RCC 7860 (cell line): ENCODE measurements around the gene ASRGL1.
A peak's percentile ranks its signal among the peaks of the same experiment; 100 is the strongest.
"Not testable (repeated sequence)": the region's sequence is repeated elsewhere in the genome, so short reads cannot be mapped to it uniquely, and the experiment has no call there.

Experiments used
- DNase-seq: peaks from one replicate; pipeline ENCODE4 v3.0.0-alpha.2; 2015; ENCODE audit warnings: low spot score
- FAIRE-seq: peaks from 2 replicates; lab custom pipeline; 2012; peaks lifted over from hg19 to GRCh38; lab: Jason Lieb, UNC

ASRGL1 gene

DNA sequence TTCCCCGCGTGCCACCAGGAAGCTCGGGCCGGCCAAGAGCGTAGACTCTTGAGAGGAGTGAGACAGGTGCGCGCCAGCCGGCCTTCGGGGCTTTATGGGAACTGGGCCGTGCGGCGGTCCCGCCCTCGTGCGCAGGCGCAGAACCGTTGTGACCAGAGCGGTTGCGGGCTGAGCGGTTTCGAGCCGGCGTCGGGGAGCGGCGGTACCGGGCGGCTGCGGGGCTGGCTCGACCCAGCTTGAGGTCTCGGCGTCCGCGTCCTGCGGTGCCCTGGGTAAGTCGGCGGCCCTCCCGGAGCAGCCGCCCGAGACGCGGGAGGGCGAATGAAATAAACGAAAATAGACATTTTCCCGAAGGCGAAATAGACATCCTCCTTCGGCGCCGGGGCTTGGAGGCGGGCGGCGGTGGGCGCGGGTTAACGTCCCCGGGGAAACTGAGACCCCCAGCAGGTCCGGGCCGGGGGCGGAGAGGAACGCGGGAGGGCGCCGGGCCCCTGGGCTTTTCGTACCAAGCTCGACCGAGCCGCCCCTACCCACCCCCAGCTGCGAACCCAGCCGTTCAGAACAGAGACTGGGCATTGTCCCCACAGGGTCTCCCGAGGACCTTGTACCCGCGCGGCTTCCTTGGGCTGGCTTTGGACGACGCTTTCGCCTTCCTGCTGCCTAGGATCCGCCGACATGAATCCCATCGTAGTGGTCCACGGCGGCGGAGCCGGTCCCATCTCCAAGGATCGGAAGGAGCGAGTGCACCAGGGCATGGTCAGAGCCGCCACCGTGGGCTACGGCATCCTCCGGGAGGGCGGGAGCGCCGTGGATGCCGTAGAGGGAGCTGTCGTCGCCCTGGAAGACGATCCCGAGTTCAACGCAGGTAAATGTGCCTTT is at the start of gene ASRGL1:
Gene ASRGL1, plus strand, starts transcription at position 146 of the 879 bp plus-strand sequence. Its CDS starts 530 bp downstream, at position 676.
- peak; percentile 29 for DNase-seq
- FAIRE-seq = no peak

DNA sequence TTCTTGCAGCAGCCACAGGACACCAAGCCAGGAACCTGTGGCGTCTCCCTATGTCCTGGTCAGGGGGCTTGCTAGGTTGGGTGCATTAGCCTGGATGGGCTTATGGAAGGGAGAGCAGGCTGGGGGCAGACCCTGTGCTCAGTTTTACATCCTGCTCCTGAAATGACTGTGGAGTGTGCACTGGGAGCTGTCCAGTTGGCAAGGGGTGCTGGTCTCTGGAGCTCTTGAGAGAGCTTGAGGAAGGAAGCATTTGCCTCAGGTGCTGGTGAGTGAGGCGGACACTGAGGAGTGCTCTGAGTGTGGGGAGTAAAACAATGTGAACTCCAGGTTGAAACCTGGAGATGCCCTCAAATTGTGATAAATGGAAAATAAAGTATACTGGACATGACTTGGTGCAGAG is 41.7 kb upstream of the ASRGL1 start:
- no peak for FAIRE-seq

DNA sequence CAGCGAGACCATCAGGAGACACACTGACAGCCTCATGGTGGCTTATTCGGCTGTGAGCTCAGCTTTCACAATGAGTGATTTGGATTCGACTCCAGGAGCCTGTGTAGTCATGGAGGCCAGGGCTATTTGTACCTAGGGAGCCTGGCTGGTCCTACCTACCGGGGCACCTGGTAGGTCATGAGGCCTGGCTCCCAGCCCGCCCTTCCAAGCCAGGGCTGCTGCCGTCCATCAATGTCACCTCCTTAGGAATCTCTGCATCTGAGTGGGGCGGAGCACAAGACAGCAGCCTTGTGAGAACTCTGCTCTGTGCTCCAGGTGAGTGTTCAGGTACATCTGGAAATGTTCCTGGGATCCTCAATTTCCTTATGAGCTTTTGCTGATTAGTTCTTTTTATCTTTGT is 38.3 kb upstream of the ASRGL1 start, which contains the start of gene SCGB1D4:
Gene SCGB1D4, minus strand, starts transcription at position 101 of the 400 bp plus-strand sequence. Its CDS starts 65 bp downstream, at position 36.
- FAIRE-seq (no peak), DNase-seq (no peak)

More for the DNA sequence above, 41.7 kb upstream of the ASRGL1 start:
- DNase-seq = no peak

DNA sequence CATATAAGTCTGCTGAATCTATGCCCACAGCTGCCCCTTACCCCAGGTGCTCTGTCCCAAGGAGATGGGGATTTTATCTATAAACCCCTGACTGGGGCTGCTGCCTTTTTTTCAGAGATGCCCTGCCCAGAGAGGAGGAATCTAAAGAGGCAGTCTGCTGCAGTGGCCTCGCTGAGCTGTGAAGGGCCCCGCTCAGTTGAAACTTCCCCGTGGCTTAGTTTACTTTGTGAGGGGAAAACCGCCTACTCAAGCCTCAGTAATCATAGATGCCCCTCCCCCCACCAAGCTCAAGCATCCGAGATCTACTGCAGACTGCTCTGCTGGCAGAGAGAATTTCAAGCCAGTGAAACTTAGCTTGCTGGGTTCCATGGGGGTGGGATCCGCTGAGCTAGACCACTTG is 31.0 kb upstream of the ASRGL1 start:
- no peak for DNase-seq
- no peak for FAIRE-seq

DNA sequence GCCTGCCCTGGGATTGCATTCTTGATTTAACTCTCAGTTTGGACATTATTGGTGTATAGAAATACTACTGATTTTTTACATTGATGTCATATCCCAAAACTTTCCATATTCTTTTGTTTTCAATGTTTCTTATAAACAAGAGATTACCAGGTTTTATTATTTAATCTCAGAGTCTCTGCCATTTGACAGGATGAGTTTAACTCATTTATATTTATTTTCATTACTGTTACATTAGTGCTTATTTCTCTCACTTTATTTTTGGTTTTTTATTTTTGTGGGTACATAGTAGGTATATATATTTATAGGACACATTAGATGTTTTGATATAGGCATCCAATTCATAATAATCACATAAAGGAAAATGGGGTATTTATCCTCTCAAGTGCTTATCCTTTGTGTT is 29.3 kb upstream of the ASRGL1 start:
- DNase-seq (no peak), FAIRE-seq (no peak)

DNA sequence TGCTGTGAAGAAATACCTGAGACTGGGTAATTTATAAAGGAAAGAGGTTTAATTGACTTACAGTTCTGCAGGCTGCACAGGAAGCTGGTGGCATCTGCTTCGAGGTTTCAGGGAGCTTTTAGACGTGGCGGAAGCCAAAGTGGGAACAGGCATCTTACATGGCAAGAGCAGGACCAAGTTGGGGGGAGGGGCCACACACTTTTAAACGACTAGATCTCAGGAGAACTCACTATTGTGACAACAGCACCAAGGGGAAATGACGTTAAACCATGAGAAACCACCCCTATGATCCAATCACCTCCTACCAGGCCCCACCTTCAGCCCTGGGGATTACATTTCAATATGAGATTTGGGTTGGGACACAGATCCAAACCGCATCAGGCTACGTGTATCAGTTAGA is 27.3 kb upstream of the ASRGL1 start:
- no peak for DNase-seq
- no peak for FAIRE-seq

DNA sequence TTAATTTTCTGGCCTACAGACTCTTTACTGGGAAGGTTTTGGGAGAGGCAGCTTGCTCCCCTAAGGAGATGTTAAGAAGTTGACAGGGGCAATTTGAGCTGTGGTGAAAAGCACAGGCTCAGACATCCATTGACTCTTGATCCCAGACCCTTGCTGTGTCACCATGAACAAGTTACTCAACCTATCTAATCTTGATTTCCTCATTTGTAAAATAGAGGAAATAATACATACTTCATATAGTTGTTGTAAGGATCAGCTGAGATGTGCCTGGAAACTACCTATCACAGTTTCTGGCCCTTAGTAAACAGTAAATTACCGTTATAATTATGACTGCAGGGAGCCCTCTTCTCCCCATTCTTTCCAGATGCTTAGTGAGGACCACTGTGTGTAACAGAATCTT is 21.8 kb upstream of the ASRGL1 start:
- FAIRE-seq = no peak
- no peak for DNase-seq

DNA sequence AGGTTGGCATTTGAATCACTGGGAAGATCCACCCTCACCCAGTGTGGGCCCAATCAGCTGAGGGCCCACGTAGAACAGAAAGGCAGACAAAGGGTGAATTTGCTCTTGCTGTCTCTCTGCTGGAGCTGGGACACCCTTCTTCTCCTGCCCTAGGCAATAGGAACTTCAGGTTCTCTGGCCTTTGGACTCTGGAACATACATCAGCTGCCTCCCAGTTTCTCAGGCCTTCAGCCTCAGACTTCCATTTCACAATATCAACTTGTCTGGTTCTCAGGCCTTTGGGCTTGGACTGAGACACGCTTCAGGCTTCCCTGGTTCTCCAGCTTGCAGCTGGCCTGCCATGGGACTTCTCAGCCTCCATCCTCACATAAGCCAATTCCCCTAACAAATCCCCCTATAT is 14.7 kb upstream of the ASRGL1 start:
- no peak for DNase-seq
- no peak for FAIRE-seq

DNA sequence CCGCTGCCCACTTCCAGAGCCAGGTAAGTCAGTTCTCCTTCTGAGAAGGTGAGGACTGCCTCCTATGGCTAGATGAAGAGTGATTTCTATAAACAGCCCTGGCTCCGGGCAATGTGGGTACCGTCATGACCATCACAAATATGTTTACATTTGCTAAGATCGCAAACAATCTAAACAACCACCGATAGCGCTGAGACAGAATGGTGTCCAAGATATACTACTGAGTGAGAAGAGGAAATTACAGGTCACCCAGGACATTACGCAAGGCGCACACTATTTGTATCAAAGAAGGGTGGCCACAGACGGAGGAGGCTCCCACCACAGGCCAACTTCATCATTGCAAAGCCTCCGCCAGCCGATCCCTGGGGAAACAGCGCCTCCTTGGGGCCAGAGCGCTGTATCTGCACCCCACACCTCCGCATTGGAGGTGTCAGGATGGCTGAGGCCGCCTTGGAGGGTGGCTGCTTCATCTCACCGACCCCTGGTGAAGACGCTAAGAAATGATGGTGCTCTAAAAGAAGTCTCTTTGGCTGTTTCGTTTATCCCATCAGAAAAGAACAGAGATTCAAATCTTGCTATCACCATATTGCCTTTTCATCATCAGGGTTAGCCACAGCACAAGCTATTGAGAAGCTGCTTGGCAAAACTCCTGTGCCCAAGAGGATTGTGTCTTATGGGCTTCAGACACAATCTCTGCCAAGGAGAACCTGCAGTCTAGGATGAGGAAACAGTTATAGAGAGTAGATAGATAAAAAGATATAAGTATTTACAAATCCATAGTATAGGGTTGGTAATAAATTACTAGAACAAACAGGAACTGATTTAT is 12.3 kb upstream of the ASRGL1 start:
- no peak for DNase-seq
- no peak for FAIRE-seq

DNA sequence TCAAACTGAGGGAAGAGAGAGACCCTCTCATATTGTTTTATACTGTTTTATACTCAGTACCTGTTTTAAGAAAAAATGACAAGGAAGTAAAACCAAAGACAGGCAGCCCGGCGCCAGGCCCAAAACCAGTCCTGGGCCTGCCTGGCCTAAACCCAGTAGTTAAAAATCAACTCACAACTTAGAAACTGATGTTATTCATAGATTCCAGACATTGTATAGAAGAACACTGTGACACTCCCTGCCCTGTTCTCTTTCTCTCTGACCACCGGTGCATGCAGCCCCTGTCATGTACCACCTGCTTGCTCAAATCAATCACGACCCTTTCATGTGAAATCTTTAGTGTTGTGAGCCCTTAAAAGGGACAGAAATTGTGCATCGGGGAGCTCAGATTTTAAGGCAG is 11.5 kb upstream of the ASRGL1 start:
- not testable (repeated sequence) for FAIRE-seq, DNase-seq

DNA sequence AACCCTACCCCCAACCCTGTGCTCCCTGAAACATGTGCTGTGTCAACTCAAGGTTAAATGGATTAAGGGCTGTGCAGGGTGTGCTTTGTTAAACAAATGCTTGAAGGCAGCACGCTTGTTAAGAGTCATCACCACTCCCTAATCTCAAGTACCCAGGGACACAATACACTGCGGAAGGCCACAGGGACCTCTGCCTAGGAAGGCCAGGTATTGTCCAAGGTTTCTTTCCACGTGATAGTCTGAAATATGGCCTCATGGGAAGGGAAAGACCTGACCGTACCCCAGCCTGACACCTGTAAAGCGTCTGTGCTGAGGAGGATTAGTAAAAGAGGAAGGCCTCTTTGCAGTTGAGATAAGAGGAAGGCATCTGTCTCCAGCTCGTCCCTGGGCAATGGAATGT is 10.5 kb upstream of the ASRGL1 start:
- not testable (repeated sequence) for FAIRE-seq, DNase-seq

DNA sequence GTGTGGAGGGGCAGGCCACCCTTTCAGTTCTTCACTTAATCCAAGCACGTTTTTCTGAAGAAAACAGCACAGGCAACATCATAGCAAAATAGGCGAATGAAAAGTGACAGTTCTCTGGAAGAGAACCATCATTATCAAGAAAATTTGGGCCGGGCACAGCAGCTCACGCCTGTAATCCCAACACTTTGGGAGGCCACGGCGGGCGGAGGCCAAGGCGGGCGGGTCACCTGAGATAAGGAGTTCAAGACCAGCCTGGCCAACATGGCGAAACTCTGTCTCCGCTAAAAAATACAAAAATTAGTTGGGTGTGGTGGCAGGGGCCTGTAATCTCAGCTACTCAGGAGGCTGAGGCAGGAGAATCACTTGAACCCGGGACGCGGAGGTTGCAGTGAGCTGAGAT is 9.7 kb upstream of the ASRGL1 start:
- not testable (repeated sequence) for FAIRE-seq

DNA sequence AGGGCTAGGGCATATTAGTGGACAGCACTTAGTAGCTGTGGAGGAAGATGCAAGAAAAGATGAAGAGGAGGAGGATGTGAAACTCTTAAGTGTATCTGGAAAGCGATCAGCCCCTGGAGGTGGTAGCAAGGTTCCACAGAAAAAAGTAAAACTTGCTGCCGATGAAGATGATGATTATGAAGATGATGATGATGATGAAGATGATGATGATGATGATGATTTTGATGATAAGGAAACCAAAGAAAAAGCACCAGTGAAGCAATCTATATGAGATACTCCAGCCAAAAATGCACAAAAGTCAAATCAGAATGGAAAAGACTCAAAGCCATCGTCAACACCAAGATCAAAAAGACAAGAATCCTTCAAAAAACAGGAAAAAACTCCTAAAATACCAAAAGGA is 6.0 kb upstream of the ASRGL1 start:
- FAIRE-seq, DNase-seq: not testable (repeated sequence)

More for the DNA sequence above, 9.7 kb upstream of the ASRGL1 start:
- DNase-seq = not testable (repeated sequence)

DNA sequence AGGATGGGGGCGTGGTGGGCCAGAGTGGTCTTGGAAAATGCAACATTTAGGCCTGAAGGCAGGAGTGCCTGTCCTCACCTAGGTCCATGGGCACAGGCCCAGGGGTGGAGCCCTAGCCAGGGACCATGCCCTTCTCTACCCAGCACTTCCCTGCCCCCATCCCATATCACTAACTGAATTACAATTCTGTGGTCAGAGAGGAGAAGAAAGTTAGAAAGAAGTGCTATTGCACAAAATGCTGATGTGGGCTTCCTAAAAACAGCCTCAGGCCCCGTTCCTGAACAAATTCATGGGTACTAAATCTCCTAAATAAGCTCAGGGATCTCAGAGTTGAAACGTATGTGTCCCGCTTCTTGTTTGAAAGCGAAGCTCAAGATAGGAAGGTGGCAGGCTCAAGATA is 3.5 kb upstream of the ASRGL1 start:
- no peak for DNase-seq

DNA sequence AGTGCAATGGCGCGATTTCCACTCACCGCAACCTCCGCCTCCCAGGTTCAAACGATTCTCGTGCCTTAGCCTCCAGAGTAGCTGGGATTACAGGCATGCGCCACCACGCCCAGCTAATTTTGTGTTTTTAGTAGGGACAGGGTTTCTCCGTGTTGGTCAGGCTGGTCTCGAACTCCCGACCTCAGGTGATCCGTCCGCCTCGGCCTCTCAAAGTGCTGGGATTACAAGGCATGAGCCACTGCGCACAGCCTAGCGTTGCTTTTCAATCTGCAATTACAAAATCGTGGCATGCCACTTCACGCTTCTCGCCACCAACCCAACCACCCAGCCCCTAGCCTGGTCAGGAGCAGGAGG is 322 bp upstream of the ASRGL1 start:
- DNase-seq, FAIRE-seq: not testable (repeated sequence)

More for the DNA sequence above, 3.5 kb upstream of the ASRGL1 start:
- FAIRE-seq = no peak

DNA sequence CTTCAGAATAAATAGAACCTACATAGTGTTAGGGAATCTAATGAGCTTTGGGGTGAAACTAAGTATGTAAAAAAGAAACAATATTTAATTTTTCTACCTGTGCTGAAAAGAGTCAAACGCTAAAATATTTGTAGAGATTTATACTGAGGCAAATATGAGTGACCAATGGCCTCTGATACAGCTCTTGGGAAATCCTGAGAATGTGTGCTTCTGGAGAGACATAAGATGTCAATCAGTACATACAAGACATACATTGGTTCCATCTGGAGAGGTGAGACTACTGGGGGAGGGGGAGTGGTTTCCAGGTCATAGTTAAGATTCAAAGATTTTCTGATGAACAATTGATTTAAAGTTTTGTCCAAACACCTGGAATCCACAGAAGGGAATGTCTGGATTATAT is 970 bp downstream of the ASRGL1 start:
- DNase-seq (no peak), FAIRE-seq (no peak)

DNA sequence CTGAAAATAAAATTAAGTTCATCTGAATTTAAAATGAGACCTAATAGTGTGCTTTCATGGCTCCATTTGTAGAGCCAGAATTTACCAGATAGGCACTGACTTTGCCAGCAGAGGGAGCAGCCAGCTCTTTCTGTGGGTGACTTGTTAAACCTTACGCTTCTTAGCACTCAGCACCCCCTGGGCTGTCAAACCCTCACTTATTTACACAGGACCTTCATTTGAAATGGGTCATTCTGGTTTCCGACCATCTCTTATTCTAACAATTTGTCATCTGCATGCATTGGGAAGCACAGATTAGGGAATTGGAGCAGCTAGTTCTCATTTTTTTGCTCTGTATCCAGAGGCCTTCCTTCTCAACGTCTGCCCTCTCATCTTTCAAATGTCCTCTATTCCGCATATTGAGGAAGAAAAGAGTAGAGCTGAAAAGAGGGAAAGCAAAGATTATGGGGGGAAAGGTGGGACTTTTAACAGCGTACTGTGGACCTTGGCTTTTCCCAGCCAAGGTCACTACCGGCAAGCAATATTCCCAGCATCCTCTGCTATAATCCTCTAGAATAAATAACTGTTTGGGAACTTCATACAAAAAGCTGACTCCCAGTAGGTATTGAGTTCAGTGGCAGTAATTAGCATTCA is 3.1 kb downstream of the ASRGL1 start:
- DNase-seq = no peak
- FAIRE-seq = no peak

DNA sequence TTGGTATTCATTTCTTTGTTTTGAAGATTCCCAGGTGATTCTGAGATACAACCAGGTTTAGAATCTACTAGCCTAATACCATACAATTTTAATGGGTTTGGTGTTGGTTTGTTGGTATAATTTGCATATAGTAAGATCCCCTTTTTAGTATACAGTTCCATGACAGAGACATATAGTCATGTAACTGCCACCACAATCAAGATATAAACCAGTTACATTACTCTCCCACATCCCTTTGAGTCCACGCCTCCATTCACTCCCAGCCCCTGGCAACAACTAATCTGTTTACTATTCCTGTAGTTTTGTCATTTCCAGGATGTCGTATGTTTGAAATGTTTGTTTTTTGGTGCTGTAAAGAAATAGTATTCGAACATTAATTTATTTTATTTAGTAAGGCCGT is 4.3 kb downstream of the ASRGL1 start:
- FAIRE-seq = no peak
- DNase-seq = no peak

DNA sequence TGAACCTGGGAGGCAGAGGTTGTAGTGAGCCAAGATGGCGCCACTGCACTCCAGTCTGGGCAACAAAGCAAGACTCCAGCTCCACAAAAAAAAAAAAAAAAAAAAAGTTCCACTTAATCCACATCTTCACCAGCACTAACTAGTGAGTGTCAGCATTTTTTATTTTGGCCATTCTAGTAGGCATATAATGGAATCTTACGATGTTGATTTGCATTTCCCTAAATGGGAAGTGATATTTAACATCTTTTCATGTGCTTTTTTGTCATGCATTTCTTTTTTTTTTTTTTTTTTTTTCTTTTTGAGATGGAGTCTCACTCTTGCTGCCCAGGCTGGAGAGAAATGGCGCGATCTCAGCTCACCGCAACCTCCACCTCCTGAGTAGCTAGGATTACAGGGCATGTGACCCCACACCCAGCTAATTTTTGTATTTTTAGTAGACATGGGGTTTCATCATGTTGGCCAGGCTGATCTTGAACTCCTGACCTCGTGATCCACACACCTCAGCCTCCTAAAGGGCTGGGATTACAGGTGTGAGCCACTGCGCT is 6.5 kb downstream of the ASRGL1 start:
- not testable (repeated sequence) for FAIRE-seq

DNA sequence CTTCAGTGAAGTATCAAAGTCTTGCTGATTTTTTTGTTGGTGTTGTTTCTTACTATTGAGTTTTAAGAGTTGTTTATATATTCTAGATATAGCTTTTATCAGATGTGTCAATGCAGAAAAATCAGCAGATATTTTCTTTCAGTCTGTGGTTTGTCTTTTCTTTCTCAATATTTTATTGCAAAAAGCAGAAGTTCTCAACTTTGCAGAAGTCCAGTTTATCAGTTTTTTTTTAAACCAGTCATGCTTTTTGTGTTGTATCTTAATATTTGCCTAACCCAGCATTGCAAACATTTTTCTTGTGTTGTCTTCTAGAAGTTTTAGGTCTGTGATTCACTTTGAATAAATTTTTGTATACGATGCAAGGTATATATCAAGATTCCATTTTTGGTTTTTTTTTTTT is 7.0 kb downstream of the ASRGL1 start:
- no peak for FAIRE-seq

More for the DNA sequence above, 6.5 kb downstream of the ASRGL1 start:
- not testable (repeated sequence) for DNase-seq

DNA sequence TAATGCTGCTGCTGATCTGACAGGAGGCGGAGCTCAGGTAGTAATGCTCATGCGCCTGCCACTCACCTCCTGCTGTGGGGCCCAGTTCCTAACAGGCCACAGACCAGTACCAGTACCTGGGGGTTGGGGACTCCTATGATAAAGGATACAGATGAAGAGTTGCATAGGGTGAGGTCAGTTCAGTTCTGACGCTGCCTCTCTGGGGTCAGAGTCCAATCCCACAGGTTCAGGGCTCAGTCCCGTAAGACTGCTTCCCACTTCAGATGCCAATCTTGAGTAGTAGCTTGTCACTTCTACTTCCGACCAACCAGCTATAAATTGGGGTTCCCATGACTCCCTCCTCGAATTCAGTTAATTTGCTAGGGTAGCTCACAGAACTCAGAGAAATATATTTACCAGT is 8.6 kb downstream of the ASRGL1 start:
- DNase-seq = no peak
- no peak for FAIRE-seq

More for the DNA sequence above, 7.0 kb downstream of the ASRGL1 start:
- DNase-seq = no peak
